HCT116 (cell line): ENCODE measurements around the gene RPL14. TPM values are rescaled to one million over a fixed set of nuclear protein-coding genes. Genes with fewer than 3 reads are reported as not detected.

Source experiments
- ATAC-seq: fragments of 200-7000 bp; cut with Tn5 transposase; 2 replicates; pipeline ENCODE4 v1.9.1; 2020; ENCODE audit warnings: mild to moderate bottlenecking, moderate library complexity
- BruUV-seq: library from RNA; stranded (reverse); fragments of 400-500 nt; replicated peaks from 2 replicates; lab custom pipeline; 2021; lab: Mats Ljungman, UMichigan
- CTCF ChIA-PET: fragments of 300-600 bp; sonication (Branson Sonifier 250); formaldehyde crosslinking; loops from one replicate; lab custom pipeline; 2021; ENCODE audit warnings: antibody characterized with exemption; lab: Charles Lee
- POLR2A ChIA-PET: fragments of 300-600, 350-600 bp; sonication (Branson Sonifier 250); formaldehyde crosslinking; loops from one replicate; lab custom pipeline; 2021; ENCODE audit warnings: antibody characterized with exemption; lab: Charles Lee
- RAD21 ChIA-PET, 2 experiments: fragments of 300-600 bp; sonication (Branson Sonifier 250); formaldehyde crosslinking; loops; one replicate each; lab custom pipeline; 2023; ENCODE audit warnings: low total read pairs in 2 of 2; ENCODE audit not compliant: uncharacterized antibody in 2 of 2, unreplicated experiment in 2 of 2, low non-redundant PET in 1 of 2; lab: Charles Lee
- DNase-seq: peaks from one replicate; pipeline ENCODE4 v3.0.0-alpha.2; 2010; ENCODE audit warnings: low read depth, low spot score
- H2AFZ ChIP-seq: fragments of 200-600 bp; shearing (Covaris generic), sonication (generic); 2 replicates; pipeline ENCODE4 v1.6.1; 2017; ENCODE audit warnings: low read depth, mixed run types, mixed read lengths, antibody characterized with exemption, low read length; ENCODE audit not compliant: poor library complexity, severe bottlenecking
- H3K27ac ChIP-seq: 2 replicates; pipeline ENCODE4 v1.5.1; 2012; ENCODE audit warnings: low read depth, low read length
- H3K27me3 ChIP-seq: fragments of 200-600 bp; sonication (generic); 2 replicates; pipeline ENCODE4 v1.6.1; 2016; ENCODE audit warnings: mixed run types, low read length, mixed read lengths; ENCODE audit not compliant: insufficient read depth
- H3K36me3 ChIP-seq, 2 experiments: fragments of 200-500 bp in 1 of 2; fragments of 200-600 bp in 1 of 2; sonication (Bioruptor generic) in 1 of 2; sonication (generic) in 1 of 2; 2 replicates each; pipeline versions ENCODE4 v1.5.1 to v1.6.1; 2014 to 2016; ENCODE audit warnings: low read length in 2 of 2, inconsistent platforms in 1 of 2, mixed read lengths in 1 of 2, mixed run types in 1 of 2; ENCODE audit not compliant: insufficient read depth in 2 of 2, control insufficient read depth in 1 of 2
- H3K4me1 ChIP-seq, 2 experiments: fragments of 200-600 bp in 1 of 2; sonication (generic) in 1 of 2; 2 replicates each; pipeline versions ENCODE4 v1.5.1 to v1.6.1; 2012 to 2017; ENCODE audit warnings: low read length in 2 of 2, inconsistent platforms in 1 of 2, mild to moderate bottlenecking in 1 of 2, mixed read lengths in 1 of 2, mixed run types in 1 of 2, moderate library complexity in 1 of 2; ENCODE audit not compliant: insufficient read depth in 2 of 2, control insufficient read depth in 1 of 2
- H3K4me2 ChIP-seq: fragments of 200-600 bp; sonication (generic); 2 replicates; pipeline ENCODE4 v1.6.1; 2017; ENCODE audit warnings: mixed run types, low read length, mixed read lengths
- H3K4me3 ChIP-seq, 2 experiments: fragments of 200-600 bp in 1 of 2; sonication (generic) in 1 of 2; replicated peaks in 1 of 2; 2 replicates each; pipeline ENCODE4 v1.5.1; 2011 to 2016; ENCODE audit warnings: low read length in 2 of 2, control low read depth in 1 of 2, low read depth in 1 of 2, mild to moderate bottlenecking in 1 of 2, mixed read lengths in 1 of 2, mixed run types in 1 of 2
- H3K79me2 ChIP-seq: fragments of 200-600 bp; sonication (generic); 2 replicates; pipeline ENCODE4 v1.6.1; 2017; ENCODE audit warnings: mild to moderate bottlenecking, mixed run types, low read length, moderate library complexity, mixed read lengths; ENCODE audit not compliant: insufficient read depth
- H3K9ac ChIP-seq: fragments of 200-600 bp; sonication (generic); 2 replicates; pipeline ENCODE4 v1.6.1; 2016; ENCODE audit warnings: low read length, mixed read lengths
- H3K9me2 ChIP-seq: fragments of 200-600 bp; sonication (generic), shearing (Covaris generic); 2 replicates; pipeline ENCODE4 v1.6.1; 2017; ENCODE audit warnings: mixed run types, mild to moderate bottlenecking, moderate library complexity; ENCODE audit not compliant: insufficient read depth
- H3K9me3 ChIP-seq, 2 experiments: fragments of 200-500 bp in 1 of 2; fragments of 200-600 bp in 1 of 2; sonication (Bioruptor generic) in 1 of 2; sonication (generic) in 1 of 2; 2 replicates each; pipeline ENCODE4 v1.6.1; 2014 to 2017; ENCODE audit warnings: low read length in 2 of 2, mixed read lengths in 2 of 2, inconsistent platforms in 1 of 2, low read depth in 1 of 2, mild to moderate bottlenecking in 1 of 2, mixed run types in 1 of 2, moderate library complexity in 1 of 2; ENCODE audit not compliant: control insufficient read depth in 1 of 2, insufficient read depth in 1 of 2
- H4K20me1 ChIP-seq: fragments of 200-600 bp; sonication (generic), shearing (Covaris generic); 2 replicates; pipeline ENCODE4 v1.6.1; 2017; ENCODE audit warnings: mixed run types, mild to moderate bottlenecking, moderate library complexity; ENCODE audit not compliant: insufficient read depth
- CBX3 ChIP-seq: IDR thresholded peaks from 2 replicates; pipeline ENCODE4 v1.6.1; 2012; ENCODE audit warnings: low read depth
- CEBPB ChIP-seq: IDR thresholded peaks from 2 replicates; pipeline ENCODE4 v1.6.1; 2012; ENCODE audit warnings: low read depth
- EZH2phosphoT487 ChIP-seq: fragments of 200-600 bp; IDR thresholded peaks from 2 replicates; pipeline ENCODE4 v1.6.1; 2018; ENCODE audit warnings: antibody characterized with exemption, borderline replicate concordance
- FOSL1 ChIP-seq: IDR thresholded peaks from 2 replicates; pipeline ENCODE4 v1.6.1; 2012; ENCODE audit warnings: low read depth
- JUND ChIP-seq: IDR thresholded peaks from 2 replicates; pipeline ENCODE4 v1.6.1; 2012
- POLR2AphosphoS5 ChIP-seq: IDR thresholded peaks from 2 replicates; pipeline ENCODE4 v1.6.1; 2011; ENCODE audit warnings: mild to moderate bottlenecking, low read depth, low read length, moderate library complexity
- SIN3A ChIP-seq: IDR thresholded peaks from 2 replicates; pipeline ENCODE4 v1.6.1; 2012; ENCODE audit warnings: low read depth
- SP1 ChIP-seq: IDR thresholded peaks from 2 replicates; pipeline ENCODE4 v1.6.1; 2012; ENCODE audit warnings: low read depth
- SRF ChIP-seq: IDR thresholded peaks from 2 replicates; pipeline ENCODE4 v1.6.1; 2012; ENCODE audit warnings: low read depth
- TCF7L2 ChIP-seq: IDR thresholded peaks from 2 replicates; pipeline ENCODE4 v1.7.0; 2011; ENCODE audit warnings: borderline replicate concordance, inconsistent platforms; ENCODE audit not compliant: insufficient read depth, insufficient read length; ENCODE audit errors: extremely low read depth
- YY1 ChIP-seq: IDR thresholded peaks from 2 replicates; pipeline ENCODE4 v1.6.1; 2011; ENCODE audit warnings: low read length, low read depth, moderate library complexity, mild to moderate bottlenecking; ENCODE audit not compliant: insufficient replicate concordance; ENCODE audit errors: extremely low read depth
- ZFX ChIP-seq: fragments of 450-650 bp; IDR thresholded peaks from 2 replicates; pipeline ENCODE4 v1.6.1; 2017
- ZNF274 ChIP-seq: fragments of 200-500 bp; sonication (Bioruptor generic); IDR thresholded peaks from 2 replicates; pipeline ENCODE4 v1.6.1; 2014; ENCODE audit warnings: mild to moderate bottlenecking, low read depth, low read length, inconsistent platforms
- intact Hi-C: fragments of 100-400 bp; cut with micrococcal nuclease; formaldehyde crosslinking; loops from 2 replicates; pipeline ENCODE4 v1.10.0; 2022
- total RNA-seq: library from RNA; stranded (reverse); gene quantifications from one replicate; pipeline ENCODE4 v1.2.1, GENCODE V29; 2021; ENCODE audit not compliant: unreplicated experiment
- TF ChIP-seq, protein P1 (sequence below), 3 experiments: fragments of 200-600 bp in 1 of 3; sonication (generic) in 1 of 3; IDR thresholded peaks in 2 of 3; conservative IDR thresholded peaks in 1 of 3; 2 replicates each; pipeline ENCODE4 v1.5.1; 2012 to 2017; ENCODE audit warnings: low read depth in 2 of 3, low read length in 2 of 3, antibody characterized with exemption in 1 of 3, borderline replicate concordance in 1 of 3, control low read depth in 1 of 3, mild to moderate bottlenecking in 1 of 3, mixed read lengths in 1 of 3, mixed run types in 1 of 3, moderate library complexity in 1 of 3; ENCODE audit not compliant: insufficient read depth in 1 of 3
- TF ChIP-seq, protein P2 (sequence below): IDR thresholded peaks from 2 replicates; pipeline ENCODE4 v1.6.1; 2012; ENCODE audit warnings: low read depth
- TF ChIP-seq, protein P3 (sequence below): IDR thresholded peaks from 2 replicates; pipeline ENCODE4 v1.6.1; 2012

RPL14 gene
- total RNA-seq, 1 experiment from 2014 or later = 2,938 TPM

DNA sequence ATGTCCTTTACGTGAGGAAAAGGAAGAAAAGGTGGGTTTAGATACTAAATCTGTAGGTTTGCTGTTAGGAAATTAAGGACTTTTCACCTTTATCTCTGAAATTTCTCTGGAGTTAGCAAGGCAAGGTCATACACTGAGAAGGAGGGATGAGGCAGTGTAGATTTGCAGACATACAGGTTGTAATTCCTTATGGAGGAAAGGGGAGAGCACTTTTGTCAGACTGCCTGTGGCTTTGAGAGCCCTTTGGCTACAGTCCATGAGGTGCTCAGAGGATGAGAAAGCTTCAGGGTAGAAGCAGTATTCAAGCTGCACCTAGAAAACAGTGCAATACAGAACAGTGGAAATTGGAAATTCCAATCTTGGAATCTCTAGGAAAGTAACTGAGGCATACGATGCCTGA is 8.3 kb downstream of the RPL14 start:
- no peak for DNase-seq
- Histone ChIP-seq H3K79me2 (peaks cover 46% of the 10 kb centered on the region), H3K4me2 (no peak overlapping the region), H3K4me1 (no peaks in the 10 kb centered on the region)
- no TSS peak for BruUV-seq
- CTCF ChIA-PET = no interaction called here
- RAD21 ChIA-PET = no interaction called here
- TF ChIP-seq EZH2phosphoT487 = no peak
- no peak for TF ChIP-seq CEBPB
- TF ChIP-seq SIN3A = no peak
- TF ChIP-seq ZNF274 = no peak
- TF ChIP-seq, all 23 proteins: peak for 0
- Histone ChIP-seq H3K9me2 (no peaks in the 10 kb centered on the region), H3K9ac (no peak overlapping the region), H4K20me1 (peaks cover 33% of the 10 kb centered on the region; the same call in 1 of the 2 replicates), H2AFZ (no peak overlapping the region), H3K36me3 (peaks cover 39 to 63% of the 10 kb centered on the region in 2 experiments), H3K9me3 (no peaks in the 10 kb centered on the region), H3K27ac (no peak overlapping the region), H3K4me3 (no peak overlapping the region), H3K27me3 (no peaks in the 10 kb centered on the region)
- ATAC-seq = no peak
- POLR2A ChIA-PET = no interaction called here
- intact Hi-C loops = no loop called here

DNA sequence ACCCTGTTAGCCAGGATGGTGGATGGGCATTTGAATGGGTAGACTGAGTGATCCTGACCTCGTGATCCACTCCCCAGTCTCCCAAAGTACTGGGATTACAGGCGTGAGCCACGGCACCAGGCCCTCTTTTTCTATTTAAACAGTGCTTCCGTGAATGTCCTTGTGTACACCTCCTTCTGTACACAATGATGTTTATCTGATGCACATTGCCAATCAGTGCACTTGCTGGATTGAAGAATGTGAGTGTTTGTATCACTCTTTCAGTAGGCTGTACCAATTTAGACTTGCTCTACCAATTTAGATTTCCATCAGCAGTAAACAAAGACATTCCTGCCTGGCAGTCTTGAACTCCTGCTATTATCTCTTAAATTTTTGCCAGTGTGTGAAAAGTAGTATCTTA is 10.9 kb downstream of the RPL14 start:
- DNase-seq = no peak
- no peaks in the 10 kb centered on the region for H3K27me3 ChIP-seq
- H3K4me3 ChIP-seq = no peak overlapping the region
- RAD21 ChIA-PET = no interaction called here
- H3K36me3 ChIP-seq = peaks cover 17 to 46% of the 10 kb centered on the region in 2 experiments
- no peaks in the 10 kb centered on the region for H3K9me2 ChIP-seq
- no peak overlapping the region for H3K9ac ChIP-seq
- no peak overlapping the region for H3K27ac ChIP-seq
- POLR2A ChIA-PET = no interaction called here
- no peaks in the 10 kb centered on the region for H3K9me3 ChIP-seq
- BruUV-seq = no TSS peak
- intact Hi-C loops = no loop called here
- peaks cover 23% of the 10 kb centered on the region for H3K79me2 ChIP-seq
- peaks cover 18% of the 10 kb centered on the region; the same call in 1 of the 2 replicates for H4K20me1 ChIP-seq
- CTCF ChIA-PET = no interaction called here
- no peak overlapping the region for H3K4me2 ChIP-seq
- no peak for ATAC-seq
- H2AFZ ChIP-seq = no peak overlapping the region
- H3K4me1 ChIP-seq = no peaks in the 10 kb centered on the region
- TF ChIP-seq SP1 = no peak
- no peak for TF ChIP-seq FOSL1
- TF ChIP-seq EZH2phosphoT487 = no peak
- TF ChIP-seq ZNF274 = no peak
- TF ChIP-seq, protein P1, sequence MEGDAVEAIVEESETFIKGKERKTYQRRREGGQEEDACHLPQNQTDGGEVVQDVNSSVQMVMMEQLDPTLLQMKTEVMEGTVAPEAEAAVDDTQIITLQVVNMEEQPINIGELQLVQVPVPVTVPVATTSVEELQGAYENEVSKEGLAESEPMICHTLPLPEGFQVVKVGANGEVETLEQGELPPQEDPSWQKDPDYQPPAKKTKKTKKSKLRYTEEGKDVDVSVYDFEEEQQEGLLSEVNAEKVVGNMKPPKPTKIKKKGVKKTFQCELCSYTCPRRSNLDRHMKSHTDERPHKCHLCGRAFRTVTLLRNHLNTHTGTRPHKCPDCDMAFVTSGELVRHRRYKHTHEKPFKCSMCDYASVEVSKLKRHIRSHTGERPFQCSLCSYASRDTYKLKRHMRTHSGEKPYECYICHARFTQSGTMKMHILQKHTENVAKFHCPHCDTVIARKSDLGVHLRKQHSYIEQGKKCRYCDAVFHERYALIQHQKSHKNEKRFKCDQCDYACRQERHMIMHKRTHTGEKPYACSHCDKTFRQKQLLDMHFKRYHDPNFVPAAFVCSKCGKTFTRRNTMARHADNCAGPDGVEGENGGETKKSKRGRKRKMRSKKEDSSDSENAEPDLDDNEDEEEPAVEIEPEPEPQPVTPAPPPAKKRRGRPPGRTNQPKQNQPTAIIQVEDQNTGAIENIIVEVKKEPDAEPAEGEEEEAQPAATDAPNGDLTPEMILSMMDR (IDR thresholded peaks at IDR 0.05 in 2 of 3, conservative IDR thresholded peaks at IDR 0.05 in 1 of 3; ENCODE audit: borderline replicate concordance in 1 of 3, insufficient read depth in 1 of 3, low read depth in 2 of 3, low read length in 2 of 3) = no peak
- no peak for TF ChIP-seq JUND
- TF ChIP-seq ZFX = no peak
- no peak for TF ChIP-seq SRF
- no peak for TF ChIP-seq TCF7L2
- TF ChIP-seq, protein P2, sequence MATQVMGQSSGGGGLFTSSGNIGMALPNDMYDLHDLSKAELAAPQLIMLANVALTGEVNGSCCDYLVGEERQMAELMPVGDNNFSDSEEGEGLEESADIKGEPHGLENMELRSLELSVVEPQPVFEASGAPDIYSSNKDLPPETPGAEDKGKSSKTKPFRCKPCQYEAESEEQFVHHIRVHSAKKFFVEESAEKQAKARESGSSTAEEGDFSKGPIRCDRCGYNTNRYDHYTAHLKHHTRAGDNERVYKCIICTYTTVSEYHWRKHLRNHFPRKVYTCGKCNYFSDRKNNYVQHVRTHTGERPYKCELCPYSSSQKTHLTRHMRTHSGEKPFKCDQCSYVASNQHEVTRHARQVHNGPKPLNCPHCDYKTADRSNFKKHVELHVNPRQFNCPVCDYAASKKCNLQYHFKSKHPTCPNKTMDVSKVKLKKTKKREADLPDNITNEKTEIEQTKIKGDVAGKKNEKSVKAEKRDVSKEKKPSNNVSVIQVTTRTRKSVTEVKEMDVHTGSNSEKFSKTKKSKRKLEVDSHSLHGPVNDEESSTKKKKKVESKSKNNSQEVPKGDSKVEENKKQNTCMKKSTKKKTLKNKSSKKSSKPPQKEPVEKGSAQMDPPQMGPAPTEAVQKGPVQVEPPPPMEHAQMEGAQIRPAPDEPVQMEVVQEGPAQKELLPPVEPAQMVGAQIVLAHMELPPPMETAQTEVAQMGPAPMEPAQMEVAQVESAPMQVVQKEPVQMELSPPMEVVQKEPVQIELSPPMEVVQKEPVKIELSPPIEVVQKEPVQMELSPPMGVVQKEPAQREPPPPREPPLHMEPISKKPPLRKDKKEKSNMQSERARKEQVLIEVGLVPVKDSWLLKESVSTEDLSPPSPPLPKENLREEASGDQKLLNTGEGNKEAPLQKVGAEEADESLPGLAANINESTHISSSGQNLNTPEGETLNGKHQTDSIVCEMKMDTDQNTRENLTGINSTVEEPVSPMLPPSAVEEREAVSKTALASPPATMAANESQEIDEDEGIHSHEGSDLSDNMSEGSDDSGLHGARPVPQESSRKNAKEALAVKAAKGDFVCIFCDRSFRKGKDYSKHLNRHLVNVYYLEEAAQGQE = no peak
- TF ChIP-seq POLR2AphosphoS5 = no peak
- no peak for TF ChIP-seq YY1
- TF ChIP-seq CBX3 = no peak
- TF ChIP-seq, protein P3, sequence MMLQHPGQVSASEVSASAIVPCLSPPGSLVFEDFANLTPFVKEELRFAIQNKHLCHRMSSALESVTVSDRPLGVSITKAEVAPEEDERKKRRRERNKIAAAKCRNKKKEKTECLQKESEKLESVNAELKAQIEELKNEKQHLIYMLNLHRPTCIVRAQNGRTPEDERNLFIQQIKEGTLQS = no peak
